Measurements from ENCODE around the gene SLIT1. TPM values are rescaled to one million over a fixed set of nuclear protein-coding genes. Genes with fewer than 3 reads are reported as not detected.

Gene SLIT1
- total RNA-seq, 1 donor from 2014 or later, result 0.26 TPM

DNA sequence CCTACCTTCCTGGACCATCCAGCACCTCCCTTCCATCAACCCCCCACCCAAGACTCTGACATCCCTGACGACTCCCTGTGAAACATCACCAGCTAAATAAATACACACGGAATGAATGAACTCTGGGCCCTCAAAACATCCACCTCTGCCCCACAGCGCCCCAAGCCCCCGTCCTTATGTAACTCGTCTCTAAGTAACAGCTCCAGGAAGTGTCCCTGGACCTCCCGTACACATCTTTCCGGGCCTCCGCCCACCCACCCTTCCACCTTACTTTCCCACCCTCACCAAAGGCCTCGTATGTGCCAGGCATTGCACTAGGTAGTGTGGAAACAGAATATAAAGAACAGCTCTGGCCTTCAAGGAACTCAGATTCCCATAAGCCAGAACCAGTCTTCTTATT lies 27.7 kb upstream of the SLIT1 start:
- no peak overlapping the region for H3K27ac Mint-ChIP-seq
- intact Hi-C loops (cut with micrococcal nuclease), result loop anchor here (5.0 kb wide), 1 partner anchor 816 kb away; no protein-coding TSS in a partner anchor
- H3K4me3 Mint-ChIP-seq, result no peak overlapping the region
- no peak for DNase-seq
- H3K27me3 Mint-ChIP-seq, result no peaks in the 10 kb centered on the region
- H3K4me1 Mint-ChIP-seq, result peaks cover 10% of the 10 kb centered on the region
- peaks cover 6% of the 10 kb centered on the region for H3K36me3 Mint-ChIP-seq (ENCODE audit: low read depth)
- no peaks in the 10 kb centered on the region for H3K9me3 Mint-ChIP-seq

DNA sequence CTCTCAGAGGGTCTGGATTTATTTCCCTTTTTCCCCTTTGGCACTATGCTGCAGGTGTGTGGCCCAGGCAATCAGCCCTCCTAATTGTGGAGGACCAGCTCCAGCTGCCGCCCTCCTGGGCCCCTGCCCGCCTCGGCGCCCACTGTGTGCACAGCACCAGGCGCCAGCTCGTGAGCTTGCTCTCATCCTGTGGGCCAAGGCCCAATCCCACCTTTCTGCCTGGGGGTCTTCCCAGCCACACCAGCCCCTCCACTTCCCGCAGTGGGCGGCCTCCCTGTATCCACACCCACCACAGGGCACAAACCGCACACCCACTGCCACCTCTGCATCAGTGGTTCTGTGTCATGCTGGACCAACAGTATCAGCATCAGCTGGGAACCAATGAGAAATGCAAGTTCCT lies 25.5 kb upstream of the SLIT1 start:
- H3K4me1 Mint-ChIP-seq, result no peaks in the 10 kb centered on the region
- no peak overlapping the region for H3K27ac Mint-ChIP-seq
- DNase-seq, result no peak
- H3K27me3 Mint-ChIP-seq, result no peaks in the 10 kb centered on the region
- H3K4me3 Mint-ChIP-seq, result no peak overlapping the region
- intact Hi-C loops (cut with micrococcal nuclease), result loop anchor here (5.0 kb wide), 1 partner anchor 814 kb away; no protein-coding TSS in a partner anchor
- no peaks in the 10 kb centered on the region for H3K9me3 Mint-ChIP-seq
- H3K36me3 Mint-ChIP-seq (ENCODE audit: low read depth), result no peaks in the 10 kb centered on the region

DNA sequence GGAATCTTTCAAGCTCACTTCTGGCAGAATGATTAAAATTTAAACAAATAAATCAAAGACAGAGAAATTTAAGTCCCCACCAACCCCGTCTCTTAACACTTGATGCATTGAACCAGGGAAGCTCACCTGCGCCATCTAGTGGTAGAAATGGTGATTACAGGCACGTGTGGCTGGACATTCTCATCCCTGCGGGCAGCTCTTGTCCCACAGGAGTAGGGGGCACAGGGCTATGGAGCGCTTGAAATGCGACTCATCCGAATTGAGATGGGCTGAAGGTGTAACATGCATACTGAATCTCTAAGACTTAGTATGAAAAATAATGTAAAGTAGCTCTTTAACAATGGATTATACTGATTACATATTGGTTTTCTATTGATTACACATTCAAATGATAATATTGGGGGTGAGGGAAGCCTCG lies 24.8 kb upstream of the SLIT1 start:
- H3K36me3 Mint-ChIP-seq (ENCODE audit: low read depth), result no peaks in the 10 kb centered on the region
- no peak overlapping the region for H3K4me3 Mint-ChIP-seq
- DNase-seq, result peak; percentile 91
- H3K27ac Mint-ChIP-seq, result no peak overlapping the region
- no peaks in the 10 kb centered on the region for H3K4me1 Mint-ChIP-seq
- intact Hi-C loops (cut with micrococcal nuclease), result loop anchor here (1.0 to 5.0 kb wide), 2 partner anchors 138 to 813 kb away; no protein-coding TSS in a partner anchor
- H3K27me3 Mint-ChIP-seq, result no peaks in the 10 kb centered on the region
- no peaks in the 10 kb centered on the region for H3K9me3 Mint-ChIP-seq

DNA sequence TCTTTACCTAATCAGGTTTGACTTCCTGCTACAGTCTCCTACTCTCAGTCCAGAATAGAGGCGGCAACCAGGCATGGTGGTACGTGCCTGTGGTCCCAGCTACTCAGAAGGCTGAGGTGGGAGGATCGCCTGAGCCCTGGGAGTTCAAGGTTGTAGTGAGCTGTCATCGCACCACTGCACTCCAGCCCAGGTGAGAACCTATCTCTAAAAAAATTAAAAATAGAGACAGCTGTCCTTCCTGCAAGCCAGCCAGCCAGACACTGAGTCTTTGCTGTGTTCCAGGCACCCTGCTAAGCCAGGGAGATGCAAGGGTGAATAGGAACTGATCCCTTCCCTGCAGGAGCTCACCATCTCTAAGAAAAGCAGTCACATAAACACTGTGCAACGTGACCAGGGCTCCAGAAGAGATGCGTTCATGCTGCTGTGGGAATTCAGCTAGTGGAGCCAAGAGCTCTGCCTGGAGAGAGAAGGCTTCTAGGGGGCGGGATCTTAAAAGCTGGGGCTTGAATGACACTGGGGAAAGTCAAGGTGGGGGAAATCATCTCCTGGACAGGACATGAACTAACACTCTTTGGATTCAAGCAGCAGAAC lies 22.1 kb upstream of the SLIT1 start:
- DNase-seq, result no peak
- Mint-ChIP-seq H3K4me1 (no peaks in the 10 kb centered on the region), H3K27me3 (no peaks in the 10 kb centered on the region), H3K9me3 (no peaks in the 10 kb centered on the region), H3K36me3 (ENCODE audit: low read depth) (no peaks in the 10 kb centered on the region), H3K4me3 (no peak overlapping the region), H3K27ac (no peak overlapping the region)
- intact Hi-C loops (cut with micrococcal nuclease), result no loop called here

DNA sequence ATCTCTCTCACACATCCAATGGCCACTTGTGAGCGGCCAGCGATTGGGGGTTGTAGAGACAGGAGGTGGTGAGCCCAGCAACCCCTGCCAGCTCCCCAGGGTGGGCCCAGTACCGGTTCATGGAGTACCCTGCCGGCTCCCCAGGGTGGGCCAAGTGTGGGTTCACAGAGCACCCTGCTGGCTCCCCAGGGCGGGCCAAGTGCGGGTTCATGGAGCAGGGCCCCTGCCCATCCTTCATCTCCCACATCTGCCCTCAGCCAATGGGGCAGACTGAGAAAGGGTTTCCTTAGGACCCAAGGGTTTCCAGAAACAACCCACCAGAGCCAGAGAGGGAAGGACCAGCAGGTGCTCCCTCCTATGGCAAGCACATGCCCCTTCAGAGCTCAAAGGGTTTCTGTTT lies 21.4 kb upstream of the SLIT1 start:
- H3K4me1 Mint-ChIP-seq, result no peaks in the 10 kb centered on the region
- no peaks in the 10 kb centered on the region for H3K36me3 Mint-ChIP-seq (ENCODE audit: low read depth)
- DNase-seq, result no peak
- H3K27ac Mint-ChIP-seq, result no peak overlapping the region
- no peak overlapping the region for H3K4me3 Mint-ChIP-seq
- intact Hi-C loops (cut with micrococcal nuclease), result no loop called here
- peaks cover 2% of the 10 kb centered on the region for H3K27me3 Mint-ChIP-seq
- H3K9me3 Mint-ChIP-seq, result no peaks in the 10 kb centered on the region

DNA sequence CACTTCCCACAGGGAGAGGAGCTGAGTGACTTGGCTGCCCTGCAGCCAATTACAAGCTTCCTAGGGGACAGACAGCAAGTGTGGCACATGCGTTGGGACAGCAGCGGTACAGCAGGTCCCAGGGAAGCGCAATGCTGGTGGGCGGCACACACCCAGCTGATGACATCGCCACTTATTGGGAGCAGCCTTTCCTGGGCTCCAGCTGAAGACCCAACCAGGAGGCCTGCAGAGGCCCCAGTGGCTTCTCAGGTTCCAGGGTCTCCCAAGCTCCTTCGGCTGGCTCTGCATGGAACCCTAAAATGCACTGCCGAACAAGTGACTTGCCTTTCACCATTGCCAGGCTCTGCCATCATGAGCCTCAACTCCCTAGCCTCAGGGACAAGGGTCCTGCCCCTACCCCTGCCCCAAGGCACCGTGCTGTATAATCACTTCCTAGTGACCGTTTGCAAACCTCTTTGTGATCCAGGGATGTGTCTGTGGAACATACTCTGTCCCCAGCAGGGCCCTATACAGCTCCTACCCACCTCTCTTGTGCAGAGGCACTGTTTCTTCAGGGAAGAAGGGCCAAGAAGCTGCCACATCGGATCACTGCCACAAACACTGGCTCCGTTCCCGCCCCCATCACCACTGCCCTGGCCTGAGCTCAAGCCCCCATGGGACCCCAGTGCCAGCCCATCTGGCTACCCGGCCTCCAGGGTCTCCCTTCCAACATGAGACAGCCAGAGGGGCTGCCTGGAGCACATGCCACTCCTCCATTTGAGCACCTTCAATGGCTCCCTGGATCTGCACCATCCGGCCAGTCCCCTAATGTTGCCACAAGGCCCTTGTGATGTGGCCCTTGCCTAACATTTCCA lies 19.3 kb upstream of the SLIT1 start:
- Mint-ChIP-seq H3K4me3 (no peak overlapping the region), H3K27ac (no peak overlapping the region), H3K9me3 (no peaks in the 10 kb centered on the region), H3K36me3 (ENCODE audit: low read depth) (no peaks in the 10 kb centered on the region), H3K27me3 (peaks cover 5% of the 10 kb centered on the region), H3K4me1 (no peaks in the 10 kb centered on the region)
- intact Hi-C loops (cut with micrococcal nuclease), result no loop called here
- DNase-seq, result no peak

DNA sequence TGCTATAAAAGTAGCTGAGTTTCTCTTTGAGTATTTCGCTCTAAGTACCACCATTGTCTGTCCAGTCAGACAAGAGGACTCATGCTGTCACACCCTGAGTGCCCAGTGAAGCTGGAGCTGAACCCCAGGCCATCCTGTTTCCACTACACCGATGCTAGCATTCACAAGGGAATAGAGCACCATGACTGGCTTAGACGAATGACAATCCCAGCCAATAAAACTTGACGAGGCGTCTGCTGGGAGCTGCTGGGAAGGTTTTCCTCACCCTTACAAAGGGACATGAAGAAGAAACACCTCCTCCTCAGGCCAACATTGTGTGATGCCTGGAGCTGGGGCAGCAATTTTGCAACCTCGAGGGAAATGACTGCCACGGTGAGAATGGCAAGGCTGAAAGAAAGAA lies 17.5 kb upstream of the SLIT1 start:
- H3K27me3 Mint-ChIP-seq, result peaks cover 18% of the 10 kb centered on the region
- no peak for DNase-seq

DNA sequence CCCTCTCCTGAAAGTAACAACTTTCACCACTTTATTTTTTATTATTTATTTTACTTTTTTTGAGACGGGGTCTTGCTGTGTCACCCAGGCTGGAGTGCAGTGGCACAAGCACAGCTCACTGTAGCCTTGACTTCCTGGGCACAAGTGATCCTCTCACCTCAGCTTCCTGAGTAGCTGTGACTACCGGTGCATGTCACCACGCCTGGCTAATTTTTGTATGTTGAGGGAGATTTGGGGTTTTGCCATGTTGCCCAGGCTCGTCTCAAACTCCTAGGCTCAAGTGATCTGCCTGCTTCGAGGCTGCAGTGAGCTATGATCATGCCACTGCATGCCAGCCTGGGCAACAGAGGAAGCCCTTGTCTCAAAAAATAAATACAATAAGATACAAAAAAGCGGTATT lies 14.9 kb upstream of the SLIT1 start:
- H3K4me1 Mint-ChIP-seq, result peaks cover 5% of the 10 kb centered on the region
- H3K36me3 Mint-ChIP-seq (ENCODE audit: low read depth), result no peaks in the 10 kb centered on the region
- H3K27me3 Mint-ChIP-seq, result peaks cover 36% of the 10 kb centered on the region
- intact Hi-C loops (cut with micrococcal nuclease), result no loop called here
- DNase-seq, result no peak
- no peak overlapping the region for H3K27ac Mint-ChIP-seq
- no peak overlapping the region for H3K4me3 Mint-ChIP-seq
- no peaks in the 10 kb centered on the region for H3K9me3 Mint-ChIP-seq

More for the DNA sequence above, 17.5 kb upstream of the SLIT1 start:
- Mint-ChIP-seq H3K4me1 (no peaks in the 10 kb centered on the region), H3K4me3 (no peak overlapping the region), H3K27ac (no peak overlapping the region), H3K36me3 (ENCODE audit: low read depth) (no peaks in the 10 kb centered on the region), H3K9me3 (no peaks in the 10 kb centered on the region)
- intact Hi-C loops (cut with micrococcal nuclease), result no loop called here

DNA sequence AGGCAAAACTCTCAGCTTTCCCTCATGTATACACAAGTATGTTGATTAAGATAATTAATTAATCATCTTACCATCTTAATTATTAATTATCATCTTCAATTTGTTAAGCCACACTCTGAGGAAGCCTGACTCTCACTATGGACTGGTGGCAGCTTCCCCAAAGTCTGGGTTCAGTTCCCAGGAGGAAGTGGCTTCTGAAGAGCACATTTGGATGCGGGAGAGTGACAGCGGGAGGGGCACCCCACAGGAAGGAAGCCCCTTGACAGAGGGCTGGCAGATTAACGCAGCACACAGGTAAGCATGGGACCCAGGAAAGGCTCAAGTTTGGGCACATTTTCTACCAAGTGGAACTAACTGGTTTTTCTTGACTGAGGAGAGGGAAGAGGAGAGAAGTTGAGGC lies 13.4 kb upstream of the SLIT1 start:
- H3K4me3 Mint-ChIP-seq, result no peak overlapping the region
- intact Hi-C loops (cut with micrococcal nuclease), result no loop called here
- H3K27me3 Mint-ChIP-seq, result peaks cover 47% of the 10 kb centered on the region
- DNase-seq, result no peak
- H3K4me1 Mint-ChIP-seq, result peaks cover 6% of the 10 kb centered on the region
- H3K27ac Mint-ChIP-seq, result no peak overlapping the region
- H3K9me3 Mint-ChIP-seq, result no peaks in the 10 kb centered on the region
- no peaks in the 10 kb centered on the region for H3K36me3 Mint-ChIP-seq (ENCODE audit: low read depth)

DNA sequence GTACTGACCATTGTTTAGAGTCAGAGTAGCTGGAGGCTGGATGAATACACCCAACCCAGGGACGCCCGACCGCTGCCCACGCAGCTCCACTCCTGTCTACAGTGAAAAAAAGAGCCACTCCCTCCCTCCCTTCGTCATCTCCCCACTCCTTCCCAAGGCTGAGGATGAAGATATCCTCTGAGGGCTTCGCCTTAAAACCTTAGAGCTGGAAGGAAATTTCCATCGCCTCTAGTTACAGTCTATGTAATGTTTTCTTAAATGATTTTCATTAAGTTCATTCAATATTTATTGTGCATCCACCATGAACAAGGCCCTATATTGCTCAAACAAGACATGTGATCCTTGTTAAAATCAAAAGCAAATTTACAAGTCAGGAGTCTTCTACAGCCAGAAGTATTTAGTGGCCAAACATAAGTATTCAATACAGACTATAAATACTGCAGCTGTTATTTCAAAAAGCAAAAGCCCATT lies 11.3 kb upstream of the SLIT1 start:
- DNase-seq, result no peak
- Mint-ChIP-seq H3K4me1 (peaks cover 6% of the 10 kb centered on the region), H3K9me3 (no peaks in the 10 kb centered on the region), H3K27me3 (peaks cover 60% of the 10 kb centered on the region), H3K4me3 (peak overlapping the region; percentile 15), H3K27ac (no peak overlapping the region), H3K36me3 (ENCODE audit: low read depth) (no peaks in the 10 kb centered on the region)
- intact Hi-C loops (cut with micrococcal nuclease), result no loop called here

DNA sequence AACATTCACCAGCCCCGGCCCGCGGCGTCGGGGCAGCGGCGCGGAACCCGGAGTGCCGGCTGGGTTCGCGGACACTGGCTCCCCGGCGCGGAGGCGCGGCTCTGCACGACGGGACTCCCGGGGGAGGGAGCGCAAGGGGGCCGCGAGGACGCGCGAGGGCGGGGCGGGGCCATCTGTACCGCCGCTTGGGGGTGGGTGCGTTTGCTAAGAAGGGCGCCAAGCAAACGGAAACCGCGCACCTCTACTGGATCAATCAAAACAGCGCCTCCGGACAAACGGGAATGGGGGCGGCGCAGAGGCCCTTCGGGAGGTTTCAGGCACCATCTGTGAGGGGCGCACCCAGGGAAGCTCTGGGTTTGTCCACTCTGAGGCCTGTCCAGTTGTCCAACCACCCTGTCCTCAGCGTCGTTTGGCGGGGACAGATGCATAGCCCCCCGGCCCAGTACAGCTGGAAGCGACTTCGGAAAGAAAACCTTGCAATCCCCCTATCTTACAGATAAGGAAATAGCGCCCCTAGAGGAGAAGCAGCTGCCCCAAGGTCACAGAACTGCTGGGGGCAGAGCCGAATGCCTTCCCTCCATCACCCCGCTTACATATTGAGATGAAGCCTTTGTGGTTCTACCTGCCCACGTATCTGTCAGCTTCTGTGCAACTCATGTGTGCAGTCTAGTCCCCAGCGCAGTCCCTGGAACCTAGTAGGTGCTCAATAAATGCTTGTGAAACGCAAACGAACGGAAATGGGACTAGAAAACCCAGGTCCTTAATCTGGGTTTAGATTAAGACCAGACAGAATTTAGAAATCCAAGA lies 10.7 kb upstream of the SLIT1 start:
- Mint-ChIP-seq H3K27me3 (peaks cover 62% of the 10 kb centered on the region), H3K27ac (no peak overlapping the region), H3K4me1 (peaks cover 6% of the 10 kb centered on the region), H3K9me3 (no peaks in the 10 kb centered on the region), H3K36me3 (ENCODE audit: low read depth) (no peaks in the 10 kb centered on the region), H3K4me3 (peak overlapping the region; percentile 76)
- DNase-seq, result peak; percentile 88
- intact Hi-C loops (cut with micrococcal nuclease), result no loop called here

DNA sequence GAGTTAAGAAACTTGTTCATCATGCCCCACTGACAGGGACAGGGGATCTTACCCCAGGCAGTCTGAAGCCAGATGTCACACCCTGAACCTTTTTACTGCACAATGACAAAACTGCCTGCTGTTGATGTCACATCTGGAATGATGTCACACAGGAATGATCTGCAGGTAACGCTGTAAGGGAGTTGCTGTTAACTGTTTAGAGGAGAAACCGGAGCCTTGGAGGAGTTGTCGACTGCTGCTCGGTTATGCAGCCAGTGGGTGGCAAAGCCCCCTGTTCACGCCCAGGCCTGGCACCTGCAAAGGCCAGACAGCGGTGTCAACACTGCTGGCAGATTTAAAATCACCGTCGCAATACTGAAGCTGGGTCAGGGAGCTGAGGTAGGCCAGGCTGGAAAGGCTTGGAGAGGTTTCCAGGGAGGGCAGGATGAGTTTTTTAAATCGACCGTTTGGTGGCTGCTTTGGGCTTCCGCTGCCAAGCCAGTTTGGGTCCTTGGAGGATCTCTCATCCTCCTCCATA lies 10.0 kb upstream of the SLIT1 start:
- H3K27me3 Mint-ChIP-seq, result peaks cover 62% of the 10 kb centered on the region
- H3K4me1 Mint-ChIP-seq, result peaks cover 6% of the 10 kb centered on the region
- intact Hi-C loops (cut with micrococcal nuclease), result no loop called here
- peak overlapping the region; percentile 76 for H3K4me3 Mint-ChIP-seq
- H3K36me3 Mint-ChIP-seq (ENCODE audit: low read depth), result no peaks in the 10 kb centered on the region
- no peak for DNase-seq
- H3K27ac Mint-ChIP-seq, result no peak overlapping the region
- H3K9me3 Mint-ChIP-seq, result no peaks in the 10 kb centered on the region

DNA sequence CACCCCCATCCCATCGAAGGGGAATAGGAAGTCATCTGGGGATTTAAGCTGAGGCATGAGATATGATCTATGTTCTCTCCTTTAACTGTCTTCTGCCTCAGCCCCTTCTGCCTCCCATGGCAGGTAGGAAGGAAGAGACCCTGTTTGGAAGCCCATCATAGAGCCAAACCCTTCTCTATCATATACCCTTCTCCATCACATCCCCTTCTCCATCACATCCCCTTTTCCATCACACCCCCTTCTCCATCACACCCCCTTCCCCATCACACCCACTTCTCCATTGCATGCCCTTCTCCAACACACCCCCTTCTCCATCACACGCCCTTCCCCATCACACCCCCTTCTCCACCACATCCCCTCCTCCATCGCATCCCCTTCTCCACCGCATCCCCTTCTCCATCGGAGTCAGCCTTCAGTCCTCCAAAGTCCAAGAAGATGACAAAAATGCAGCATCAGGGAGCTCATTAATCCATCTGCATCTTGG lies 7.2 kb upstream of the SLIT1 start:
- Mint-ChIP-seq H3K4me3 (no peak overlapping the region), H3K36me3 (ENCODE audit: low read depth) (no peaks in the 10 kb centered on the region), H3K4me1 (peaks cover 6% of the 10 kb centered on the region), H3K9me3 (no peaks in the 10 kb centered on the region), H3K27ac (no peak overlapping the region), H3K27me3 (peaks cover 62% of the 10 kb centered on the region)
- intact Hi-C loops (cut with micrococcal nuclease), result no loop called here
- no peak for DNase-seq

Measured in activated CD4-positive, alpha-beta T cell treated with anti-CD3 and anti-CD28 coated beads, Interleukin-2, amount 10 ng/mL, durations not matched to agents 24 days and 14 days (primary cell).